ENCODE measurements around the gene CMPK1.

DNA sequence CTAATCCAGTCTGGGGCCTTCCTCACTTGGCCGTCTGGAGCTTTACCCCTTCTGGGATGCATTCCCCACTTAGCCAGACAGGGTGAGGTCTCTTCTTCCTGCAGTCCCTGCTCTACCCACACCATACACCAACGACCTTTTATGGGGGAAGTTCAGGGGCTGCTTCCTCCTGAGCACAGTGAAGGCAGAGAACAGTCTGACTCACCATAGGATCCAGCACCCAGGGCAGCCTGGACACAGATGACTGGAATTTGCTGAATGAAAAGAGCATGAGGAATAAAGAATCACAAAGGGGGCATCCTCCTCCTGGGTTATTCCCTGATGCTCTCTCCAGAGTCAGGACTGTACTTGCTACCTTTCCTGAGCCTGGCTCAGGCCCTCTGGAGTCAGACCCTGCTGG is 77.8 kb downstream of the CMPK1 start:
- TF ChIP-seq, protein P1, sequence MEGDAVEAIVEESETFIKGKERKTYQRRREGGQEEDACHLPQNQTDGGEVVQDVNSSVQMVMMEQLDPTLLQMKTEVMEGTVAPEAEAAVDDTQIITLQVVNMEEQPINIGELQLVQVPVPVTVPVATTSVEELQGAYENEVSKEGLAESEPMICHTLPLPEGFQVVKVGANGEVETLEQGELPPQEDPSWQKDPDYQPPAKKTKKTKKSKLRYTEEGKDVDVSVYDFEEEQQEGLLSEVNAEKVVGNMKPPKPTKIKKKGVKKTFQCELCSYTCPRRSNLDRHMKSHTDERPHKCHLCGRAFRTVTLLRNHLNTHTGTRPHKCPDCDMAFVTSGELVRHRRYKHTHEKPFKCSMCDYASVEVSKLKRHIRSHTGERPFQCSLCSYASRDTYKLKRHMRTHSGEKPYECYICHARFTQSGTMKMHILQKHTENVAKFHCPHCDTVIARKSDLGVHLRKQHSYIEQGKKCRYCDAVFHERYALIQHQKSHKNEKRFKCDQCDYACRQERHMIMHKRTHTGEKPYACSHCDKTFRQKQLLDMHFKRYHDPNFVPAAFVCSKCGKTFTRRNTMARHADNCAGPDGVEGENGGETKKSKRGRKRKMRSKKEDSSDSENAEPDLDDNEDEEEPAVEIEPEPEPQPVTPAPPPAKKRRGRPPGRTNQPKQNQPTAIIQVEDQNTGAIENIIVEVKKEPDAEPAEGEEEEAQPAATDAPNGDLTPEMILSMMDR (IDR thresholded peaks at IDR 0.05), result no peak
- TF ChIP-seq ZFX (IDR thresholded peaks at IDR 0.05; ENCODE audit: borderline replicate concordance), result no peak
